Heart left ventricle (tissue), 13 donors: ENCODE data around the gene ASCC1.

Source experiments
- POLR2A ChIP-seq, 2 donors: fragments of 450-650 bp; IDR thresholded peaks; one replicate each; pipeline ENCODE4 v1.6.1; 2017; ENCODE audit warnings: antibody characterized with exemption in 2 of 2, mild to moderate bottlenecking in 2 of 2, moderate library complexity in 2 of 2
- TF ChIP-seq, protein P1 (sequence below), 12 donors: fragments of 200-600 bp; sonication (generic) in 4 of 12; IDR thresholded peaks; one replicate each; pipeline versions ENCODE4 v1.5.0 to v1.8.0; 2018 to 2022; ENCODE audit warnings: antibody characterized with exemption in 12 of 12, mild to moderate bottlenecking in 5 of 12
- donor health status: ischemic (EF 13 %, LVEDD 7.1; RV severe dilation, severe dysfunction).
- donor health status: DM: no; HTN: yes; CAD: no.
- donor health status: DM: no; HTN: no; CAD: no.
- donor health status: ischemic (EF 25% LVEDD 6.9; RV normal size, moderate dysfunction).
- donor health status: ischemic (EF 25% LVEDD 5.7; RV mildly dilated, moderate dysfunction).
- donor health status: ischemic (EF 35%, LVEDD 5.7; RV mildly dilated, moderate dysfunction).
- donor health status: nonischemic (EF 11% LVEDD 7.7; RV severe dilation, severe dysfunction).
- donor health status: DM: yes; HTN: yes; CAD: no.
- donor health status: PGD.
- donor health status: ischemic (EF 29% LVEDD 5.4; RV normal size, mild dysfunction).
- donor health status: nonischemic (EF 23%, LVEDD 6.1; RV moderate dilation, normal function).

DNA sequence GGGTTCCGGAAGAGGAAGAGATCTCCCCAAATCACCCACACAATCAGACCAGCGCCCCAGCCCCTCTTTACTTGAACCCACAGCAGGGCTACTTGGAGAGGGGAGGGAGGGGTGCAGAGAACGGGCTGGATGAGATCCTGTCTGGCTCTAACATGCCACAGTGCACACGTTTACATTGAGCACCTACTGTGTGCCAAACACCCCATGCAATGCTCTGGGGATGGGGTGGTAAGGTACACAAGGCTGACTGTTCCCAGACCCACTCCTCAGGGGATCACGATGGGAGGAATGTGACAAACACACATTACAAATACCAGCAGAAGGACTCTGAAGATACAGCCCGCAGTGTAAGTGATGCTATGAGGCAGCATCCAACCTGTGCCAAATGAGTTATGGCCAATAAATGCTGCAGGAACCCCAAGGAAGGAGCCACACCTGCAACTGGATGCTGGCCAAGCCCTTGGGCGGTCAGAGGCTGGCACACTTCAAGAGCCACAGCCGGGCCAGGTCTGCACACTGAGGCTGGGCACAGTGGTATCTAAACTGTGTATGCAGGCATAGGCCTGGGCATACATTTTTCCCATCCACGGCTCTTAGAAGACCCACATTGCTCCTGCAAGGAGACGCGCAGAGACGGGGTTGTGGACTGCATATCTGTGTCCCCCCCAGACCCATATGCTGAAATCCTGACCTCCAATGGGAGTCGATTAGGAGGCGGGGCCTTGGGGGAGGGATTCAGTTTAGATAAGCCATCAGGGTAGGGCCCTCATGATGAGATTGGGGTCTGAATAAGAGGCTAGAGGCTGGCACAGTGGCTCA is 134.1 kb downstream of the ASCC1 start:
- no peak for TF ChIP-seq POLR2A (IDR thresholded peaks at IDR 0.05)
- TF ChIP-seq, protein P1, sequence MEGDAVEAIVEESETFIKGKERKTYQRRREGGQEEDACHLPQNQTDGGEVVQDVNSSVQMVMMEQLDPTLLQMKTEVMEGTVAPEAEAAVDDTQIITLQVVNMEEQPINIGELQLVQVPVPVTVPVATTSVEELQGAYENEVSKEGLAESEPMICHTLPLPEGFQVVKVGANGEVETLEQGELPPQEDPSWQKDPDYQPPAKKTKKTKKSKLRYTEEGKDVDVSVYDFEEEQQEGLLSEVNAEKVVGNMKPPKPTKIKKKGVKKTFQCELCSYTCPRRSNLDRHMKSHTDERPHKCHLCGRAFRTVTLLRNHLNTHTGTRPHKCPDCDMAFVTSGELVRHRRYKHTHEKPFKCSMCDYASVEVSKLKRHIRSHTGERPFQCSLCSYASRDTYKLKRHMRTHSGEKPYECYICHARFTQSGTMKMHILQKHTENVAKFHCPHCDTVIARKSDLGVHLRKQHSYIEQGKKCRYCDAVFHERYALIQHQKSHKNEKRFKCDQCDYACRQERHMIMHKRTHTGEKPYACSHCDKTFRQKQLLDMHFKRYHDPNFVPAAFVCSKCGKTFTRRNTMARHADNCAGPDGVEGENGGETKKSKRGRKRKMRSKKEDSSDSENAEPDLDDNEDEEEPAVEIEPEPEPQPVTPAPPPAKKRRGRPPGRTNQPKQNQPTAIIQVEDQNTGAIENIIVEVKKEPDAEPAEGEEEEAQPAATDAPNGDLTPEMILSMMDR (IDR thresholded peaks at IDR 0.05) = no peak
